Spleen (tissue), 11 donors: ENCODE results near the gene USP20. TPM values are rescaled to one million over a fixed set of nuclear protein-coding genes. Genes with fewer than 3 reads are reported as not detected.

Experiments
- DNase-seq: peaks from one replicate; pipeline ENCODE4 v3.0.0-alpha.2; 2020
- H3K27ac ChIP-seq, 8 donors: fragments of 200-600 bp; sonication (generic) in 7 of 8; 1 replicate in 4 of 8; 2 replicates in 4 of 8; pipeline versions ENCODE4 v1.5.0 to v1.8.0; 2016 to 2021; ENCODE audit warnings: inconsistent platforms in 4 of 8, mild to moderate bottlenecking in 4 of 8, moderate library complexity in 1 of 8
- H3K27me3 ChIP-seq, 7 donors: fragments of 200-600 bp; sonication (generic) in 6 of 7; replicated peaks in 1 of 7; 1 replicate in 4 of 7; 2 replicates in 3 of 7; pipeline versions ENCODE4 v1.5.0 to v1.8.0; 2016 to 2021; ENCODE audit warnings: inconsistent platforms in 3 of 7, mild to moderate bottlenecking in 1 of 7
- H3K36me3 ChIP-seq, 6 donors: fragments of 200-600 bp; sonication (generic) in 5 of 6; 1 replicate in 4 of 6; 2 replicates in 2 of 6; pipeline versions ENCODE4 v1.5.0 to v1.8.0; 2016 to 2021; ENCODE audit warnings: inconsistent platforms in 2 of 6
- H3K4me1 ChIP-seq, 6 donors: fragments of 200-600 bp; sonication (generic) in 5 of 6; 1 replicate in 3 of 6; 2 replicates in 3 of 6; pipeline versions ENCODE4 v1.5.0 to v1.8.0; 2016 to 2021; ENCODE audit warnings: inconsistent platforms in 3 of 6
- H3K4me3 ChIP-seq, 8 donors: fragments of 200-600 bp; sonication (generic) in 7 of 8; 1 replicate in 4 of 8; 2 replicates in 4 of 8; pipeline versions ENCODE4 v1.5.0 to v1.8.0; 2016 to 2021; ENCODE audit warnings: inconsistent platforms in 4 of 8, mild to moderate bottlenecking in 4 of 8, moderate library complexity in 2 of 8
- H3K9me3 ChIP-seq, 8 donors: fragments of 200-600 bp; sonication (generic) in 7 of 8; 1 replicate in 4 of 8; 2 replicates in 4 of 8; pipeline versions ENCODE4 v1.5.0 to v1.8.0; 2016 to 2021; ENCODE audit warnings: inconsistent platforms in 4 of 8
- CTCF ChIP-seq, 11 experiments: fragments of 200-600 bp in 7 of 11; fragments of 450-650 bp in 4 of 11; sonication (generic) in 4 of 11; IDR thresholded peaks in 8 of 11; conservative IDR thresholded peaks in 3 of 11; 1 replicate in 7 of 11; 2 replicates in 4 of 11; pipeline versions ENCODE4 v1.4.0 to v1.8.0; 2016 to 2021; ENCODE audit warnings: antibody characterized with exemption in 11 of 11, inconsistent platforms in 4 of 11, mild to moderate bottlenecking in 1 of 11
- POLR2A ChIP-seq, 3 donors: fragments of 450-650 bp; IDR thresholded peaks; one replicate each; pipeline ENCODE4 v1.5.1; 2017; ENCODE audit warnings: antibody characterized with exemption in 3 of 3, mild to moderate bottlenecking in 1 of 3
- POLR2AphosphoS5 ChIP-seq, 3 donors: sonication (generic); formaldehyde crosslinking; IDR thresholded peaks; one replicate each; pipeline ENCODE4 v1.5.1; 2017; ENCODE audit warnings: antibody characterized with exemption in 3 of 3
- WGBS, 5 donors: extraction: QIAGEN DNeasy Blood & Tissue Kit in 3 of 5; methylation state at CpG; one replicate each; pipeline versions ENCODE4 v1.1.5 to v1.1.7; 2013 to 2018; 5-methylcytosine and 5-hydroxymethylcytosine counted together
- intact Hi-C: fragments of 100-400 bp; cut with DNase I; formaldehyde crosslinking; loops from one replicate; pipeline ENCODE4 v1.15.0; 2023; ENCODE audit warnings: low total_unique reads
- polyA plus RNA-seq, 3 donors: library from polyadenylated mRNA; stranded (reverse); fragments of 200-250 nt; gene quantifications; one replicate each; pipeline ENCODE4 v1.2.1, GENCODE V29; 2013
- total RNA-seq, 7 donors: library from RNA; depleted of rRNA in 3 of 7; stranded (reverse); fragments of >200 nt in 3 of 7; fragmentation: NEBNext Ultra II Directional in 4 of 7; extraction: Animal tissue kit (Norgen Biotek cat#: 25700) in 4 of 7; gene quantifications; one replicate each; pipeline versions ENCODE4 v1.1.0 to v1.2.1, GENCODE V29; 2016 to 2021
- donor health status: healthy with polysubstance abuse.
- donor health status: DM: no; HTN: no; CAD: no; lungs with moderate emphysema.
- donor health status: DM: no; HTN: no; CAD: no.
- donor health status: Bipolar disorder and iron deficiency.
- donor health status: healthy.
- donor health status: DM: no; HTN: no; CAD: no.
- donor health status: DM: yes; HTN: yes; CAD: no.

USP20 gene
- total and polyA plus RNA-seq, 10 donors, result 29.7 to 83.7 (median 41.3) TPM

- peaks cover 0 to 88% (median 45%) of the 10 kb centered on the region in 6 donors for H3K36me3 ChIP-seq
- H3K4me1 ChIP-seq, result peaks cover 0 to 65% (median 11%) of the 10 kb centered on the region in 6 donors
- H3K9me3 ChIP-seq, result no peaks in the 10 kb centered on the region
- H3K4me3 ChIP-seq, result no peak overlapping the region
- WGBS, 5 donors, result 44 to 73% (median 54%) methylated on average over 3 of the region's 3 CpGs
- DNase-seq, result no peak
- H3K27me3 ChIP-seq, result no peaks in the 10 kb centered on the region
- intact Hi-C loops, result no loop called here
- TF ChIP-seq POLR2A (IDR thresholded peaks at IDR 0.05), result no peak
- no peak for TF ChIP-seq CTCF (IDR thresholded peaks at IDR 0.05 in 8 of 11, conservative IDR thresholded peaks at IDR 0.05 in 3 of 11)
- no peak for TF ChIP-seq POLR2AphosphoS5 (IDR thresholded peaks at IDR 0.05)
- peak overlapping the region in 6 of 8 donors; percentile 9 to 68 (median 40) for H3K27ac ChIP-seq
Measured at GRCh38 chr9:129919841-129920240, 84.6 kb downstream of the USP20 start.

- Histone ChIP-seq H3K27ac (no peak overlapping the region), H3K36me3 (peaks cover 0 to 88% (median 62%) of the 10 kb centered on the region in 6 donors), H3K4me1 (peaks cover 0 to 61% (median 11%) of the 10 kb centered on the region in 6 donors), H3K9me3 (no peaks in the 10 kb centered on the region), H3K4me3 (no peak overlapping the region), H3K27me3 (no peaks in the 10 kb centered on the region)
- 91 to 97% (median 95%) methylated on average over 4 of the region's 4 CpGs for WGBS, 5 donors
- DNase-seq, result no peak
- intact Hi-C loops, result no loop called here
- TF ChIP-seq POLR2A (IDR thresholded peaks at IDR 0.05) (no peak), POLR2AphosphoS5 (IDR thresholded peaks at IDR 0.05) (no peak), CTCF (IDR thresholded peaks at IDR 0.05 in 8 of 11, conservative IDR thresholded peaks at IDR 0.05 in 3 of 11) (no peak)
Measured at GRCh38 chr9:129921905-129922304, 86.6 kb downstream of the USP20 start.

- WGBS, 5 donors, result 77 to 84% (median 80%) methylated on average over 6 of the region's 6 CpGs
- no peak for DNase-seq
- Histone ChIP-seq H3K9me3 (no peaks in the 10 kb centered on the region), H3K4me1 (peaks cover 0 to 53% (median 10%) of the 10 kb centered on the region in 6 donors), H3K27me3 (no peaks in the 10 kb centered on the region), H3K36me3 (peaks cover 0 to 88% (median 70%) of the 10 kb centered on the region in 6 donors), H3K27ac (peak overlapping the region in 2 of 8 donors; percentile 10 to 13), H3K4me3 (no peak overlapping the region)
- TF ChIP-seq POLR2A (IDR thresholded peaks at IDR 0.05), result no peak
- intact Hi-C loops, result no loop called here
Measured at GRCh38 chr9:129923589-129923988, 88.3 kb downstream of the USP20 start.

- Histone ChIP-seq H3K27ac (peak overlapping the region in 2 of 8 donors; percentile 48 to 71), H3K4me3 (no peak overlapping the region), H3K27me3 (no peaks in the 10 kb centered on the region), H3K9me3 (no peaks in the 10 kb centered on the region), H3K4me1 (peaks cover 28 to 49% (median 44%) of the 10 kb centered on the region in 6 donors), H3K36me3 (peaks cover 0 to 69% (median 48%) of the 10 kb centered on the region in 6 donors)
- intact Hi-C loops, result no loop called here
- TF ChIP-seq POLR2AphosphoS5 (IDR thresholded peaks at IDR 0.05) (no peak), POLR2A (IDR thresholded peaks at IDR 0.05) (no peak), CTCF (IDR thresholded peaks at IDR 0.05 in 8 of 11, conservative IDR thresholded peaks at IDR 0.05 in 3 of 11) (no peak)
- WGBS, 5 donors, result 93 to 97% (median 96%) methylated on average over 9 of the region's 9 CpGs
- no peak for DNase-seq
Measured at GRCh38 chr9:129929496-129930125, 94.4 kb downstream of the USP20 start.
